Measurements from ENCODE around the gene DDX23.

DDX23 gene

DNA sequence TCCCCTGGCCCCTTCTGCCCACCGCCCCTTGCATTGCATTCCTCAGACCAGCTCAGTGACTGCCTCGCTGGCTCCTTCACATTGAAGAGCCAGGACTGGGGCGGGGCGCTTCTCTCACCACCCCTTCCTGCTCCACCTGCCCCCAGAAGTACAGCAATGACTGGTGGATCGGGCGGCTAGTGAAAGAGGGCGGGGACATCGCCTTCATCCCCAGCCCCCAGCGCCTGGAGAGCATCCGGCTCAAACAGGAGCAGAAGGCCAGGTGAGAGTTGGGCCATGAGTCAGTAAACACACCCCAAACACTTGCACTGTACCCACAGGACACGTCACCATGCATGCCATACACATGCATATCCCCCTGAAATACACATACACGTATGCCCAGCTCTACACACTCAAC lies 27.9 kb downstream of the DDX23 start:
- TF ChIP-seq, protein P1, sequence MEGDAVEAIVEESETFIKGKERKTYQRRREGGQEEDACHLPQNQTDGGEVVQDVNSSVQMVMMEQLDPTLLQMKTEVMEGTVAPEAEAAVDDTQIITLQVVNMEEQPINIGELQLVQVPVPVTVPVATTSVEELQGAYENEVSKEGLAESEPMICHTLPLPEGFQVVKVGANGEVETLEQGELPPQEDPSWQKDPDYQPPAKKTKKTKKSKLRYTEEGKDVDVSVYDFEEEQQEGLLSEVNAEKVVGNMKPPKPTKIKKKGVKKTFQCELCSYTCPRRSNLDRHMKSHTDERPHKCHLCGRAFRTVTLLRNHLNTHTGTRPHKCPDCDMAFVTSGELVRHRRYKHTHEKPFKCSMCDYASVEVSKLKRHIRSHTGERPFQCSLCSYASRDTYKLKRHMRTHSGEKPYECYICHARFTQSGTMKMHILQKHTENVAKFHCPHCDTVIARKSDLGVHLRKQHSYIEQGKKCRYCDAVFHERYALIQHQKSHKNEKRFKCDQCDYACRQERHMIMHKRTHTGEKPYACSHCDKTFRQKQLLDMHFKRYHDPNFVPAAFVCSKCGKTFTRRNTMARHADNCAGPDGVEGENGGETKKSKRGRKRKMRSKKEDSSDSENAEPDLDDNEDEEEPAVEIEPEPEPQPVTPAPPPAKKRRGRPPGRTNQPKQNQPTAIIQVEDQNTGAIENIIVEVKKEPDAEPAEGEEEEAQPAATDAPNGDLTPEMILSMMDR (IDR thresholded peaks at IDR 0.05): no peak

DNA sequence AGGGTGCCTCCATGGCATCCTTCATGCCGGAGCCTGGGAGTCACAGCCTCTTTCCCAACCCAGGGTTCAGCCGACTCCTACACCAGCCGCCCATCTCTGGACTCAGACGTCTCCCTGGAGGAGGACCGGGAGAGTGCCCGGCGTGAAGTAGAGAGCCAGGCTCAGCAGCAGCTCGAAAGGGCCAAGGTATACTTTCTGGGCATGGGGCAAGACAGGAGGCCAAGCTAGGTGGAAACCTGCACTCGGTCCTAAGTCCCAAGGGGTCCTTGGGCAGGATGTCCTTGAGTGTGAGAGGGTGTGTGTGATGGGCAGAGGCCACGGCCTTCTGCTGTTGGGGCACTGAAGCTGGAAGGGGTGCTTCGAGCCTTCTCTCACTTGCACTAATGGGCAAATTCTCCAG lies 28.7 kb downstream of the DDX23 start:
- TF ChIP-seq, protein P1 (IDR thresholded peaks at IDR 0.05): no peak

GRCh38 chr12:48822711-48823110 lies 29.3 kb downstream of the DDX23 start:
- TF ChIP-seq, protein P1 (IDR thresholded peaks at IDR 0.05): no peak

GRCh38 chr12:48822139-48822538 lies 29.8 kb downstream of the DDX23 start:
- TF ChIP-seq, protein P1 (IDR thresholded peaks at IDR 0.05): no peak

GRCh38 chr12:48819986-48820725 lies 31.8 kb downstream of the DDX23 start:
- TF ChIP-seq, protein P1 (IDR thresholded peaks at IDR 0.05): no peak

GRCh38 chr12:48818831-48819590 lies 33.0 kb downstream of the DDX23 start:
- TF ChIP-seq, protein P1 (IDR thresholded peaks at IDR 0.05): peak; percentile 24; the same call in 1 of the 2 replicates

- TF ChIP-seq, protein P1 (IDR thresholded peaks at IDR 0.05): no peak
These were observed 33.8 kb downstream of the DDX23 start, which contains the start of gene CACNB3 for GRCh38 chr12:48817873-48818830. Gene CACNB3, plus strand, starts transcription at chr12:48818496. Its CDS starts 434 bp downstream, at chr12:48818930.
